ENCODE data around the gene TOP2A. TPM values are rescaled to one million over a fixed set of nuclear protein-coding genes. Genes with fewer than 3 reads are reported as not detected.

The TOP2A gene
- total and polyA plus RNA-seq, 2 donors (not counting 1 experiment from before 2014, with no cell fraction given), result 39.2 to 41.6 TPM

- H3K4me2 ChIP-seq (ENCODE audit: extremely low read depth, insufficient read depth, low read length), result no peak overlapping the region
- no peaks in the 10 kb centered on the region for H4K20me1 ChIP-seq (ENCODE audit: control insufficient read depth, extremely low read depth, insufficient read depth, low read length)
- H3K27ac ChIP-seq (ENCODE audit: insufficient read depth, low read length), result no peak overlapping the region
- H3K9me3 ChIP-seq (ENCODE audit: control insufficient read depth, insufficient read depth, low read depth, low read length), result no peaks in the 10 kb centered on the region
- H2AFZ ChIP-seq (ENCODE audit: low read length), result no peak overlapping the region
- no peak for DNase-seq (ENCODE audit: low read depth in 2 of 2)
- no peaks in the 10 kb centered on the region for H3K27me3 ChIP-seq (ENCODE audit: control insufficient read depth, insufficient read depth, low read length)
- TF ChIP-seq CTCF (conservative IDR thresholded peaks at IDR 0.05 in 1 of 2, IDR thresholded peaks at IDR 0.05 in 1 of 2; ENCODE audit: low read depth in 1 of 2, low read length in 2 of 2) (no peak), EZH2 (IDR thresholded peaks at IDR 0.05; ENCODE audit: low read length, missing control alignments) (no peak)
- H3K4me1 ChIP-seq (ENCODE audit: control insufficient read depth, extremely low read depth, insufficient read depth, low read length), result peaks cover 57% of the 10 kb centered on the region
- H3K4me3 ChIP-seq (replicated peaks in 1 of 4; ENCODE audit: control extremely low read depth in 1 of 4, insufficient read depth in 1 of 4, low read depth in 3 of 4, low read length in 4 of 4), result no peak overlapping the region
- H3K36me3 ChIP-seq (ENCODE audit: control insufficient read depth, insufficient read depth, low read length), result peaks cover 20% of the 10 kb centered on the region
- H3K79me2 ChIP-seq (ENCODE audit: control insufficient read depth, insufficient read depth, low read length), result peaks cover 32% of the 10 kb centered on the region
- H3K9ac ChIP-seq (ENCODE audit: insufficient read depth, low read length), result no peak overlapping the region
Measured at GRCh38 chr17:40348136-40348504, 69.6 kb downstream of the TOP2A start.

- Histone ChIP-seq H2AFZ (ENCODE audit: low read length) (no peak overlapping the region), H3K36me3 (ENCODE audit: control insufficient read depth, insufficient read depth, low read length) (peaks cover 17% of the 10 kb centered on the region), H3K4me2 (ENCODE audit: extremely low read depth, insufficient read depth, low read length) (peak overlapping the region; percentile 29), H4K20me1 (ENCODE audit: control insufficient read depth, extremely low read depth, insufficient read depth, low read length) (no peaks in the 10 kb centered on the region), H3K79me2 (ENCODE audit: control insufficient read depth, insufficient read depth, low read length) (peaks cover 32% of the 10 kb centered on the region), H3K4me1 (ENCODE audit: control insufficient read depth, extremely low read depth, insufficient read depth, low read length) (peaks cover 57% of the 10 kb centered on the region), H3K27ac (ENCODE audit: insufficient read depth, low read length) (no peak overlapping the region), H3K9me3 (ENCODE audit: control insufficient read depth, insufficient read depth, low read depth, low read length) (no peaks in the 10 kb centered on the region), H3K4me3 (replicated peaks in 1 of 4; ENCODE audit: control extremely low read depth in 1 of 4, insufficient read depth in 1 of 4, low read depth in 3 of 4, low read length in 4 of 4) (no peak overlapping the region), H3K9ac (ENCODE audit: insufficient read depth, low read length) (no peak overlapping the region), H3K27me3 (ENCODE audit: control insufficient read depth, insufficient read depth, low read length) (no peaks in the 10 kb centered on the region)
- DNase-seq (ENCODE audit: low read depth in 2 of 2), result no peak
- TF ChIP-seq CTCF (conservative IDR thresholded peaks at IDR 0.05 in 1 of 2, IDR thresholded peaks at IDR 0.05 in 1 of 2; ENCODE audit: low read depth in 1 of 2, low read length in 2 of 2) (no peak), EZH2 (IDR thresholded peaks at IDR 0.05; ENCODE audit: low read length, missing control alignments) (no peak)
Measured at GRCh38 chr17:40347319-40348135, 70.2 kb downstream of the TOP2A start.

- Histone ChIP-seq H3K4me3 (replicated peaks in 1 of 4; ENCODE audit: control extremely low read depth in 1 of 4, insufficient read depth in 1 of 4, low read depth in 3 of 4, low read length in 4 of 4) (peak overlapping the region in 1 of 4 experiments; percentile 20), H3K9ac (ENCODE audit: insufficient read depth, low read length) (no peak overlapping the region), H3K27ac (ENCODE audit: insufficient read depth, low read length) (no peak overlapping the region), H3K36me3 (ENCODE audit: control insufficient read depth, insufficient read depth, low read length) (peaks cover 12% of the 10 kb centered on the region), H4K20me1 (ENCODE audit: control insufficient read depth, extremely low read depth, insufficient read depth, low read length) (no peaks in the 10 kb centered on the region), H3K4me2 (ENCODE audit: extremely low read depth, insufficient read depth, low read length) (no peak overlapping the region), H2AFZ (ENCODE audit: low read length) (no peak overlapping the region), H3K27me3 (ENCODE audit: control insufficient read depth, insufficient read depth, low read length) (no peaks in the 10 kb centered on the region), H3K9me3 (ENCODE audit: control insufficient read depth, insufficient read depth, low read depth, low read length) (no peaks in the 10 kb centered on the region), H3K4me1 (ENCODE audit: control insufficient read depth, extremely low read depth, insufficient read depth, low read length) (peaks cover 57% of the 10 kb centered on the region), H3K79me2 (ENCODE audit: control insufficient read depth, insufficient read depth, low read length) (peaks cover 32% of the 10 kb centered on the region)
- no peak for DNase-seq (ENCODE audit: low read depth in 2 of 2)
- TF ChIP-seq EZH2 (IDR thresholded peaks at IDR 0.05; ENCODE audit: low read length, missing control alignments) (no peak), CTCF (conservative IDR thresholded peaks at IDR 0.05 in 1 of 2, IDR thresholded peaks at IDR 0.05 in 1 of 2; ENCODE audit: low read depth in 1 of 2, low read length in 2 of 2) (no peak)
Measured at GRCh38 chr17:40346765-40347158, 70.9 kb downstream of the TOP2A start.
